Heart right ventricle (tissue), 16 donors: ENCODE data around the gene HRH2. TPM values are rescaled to one million over a fixed set of nuclear protein-coding genes. Genes with fewer than 3 reads are reported as not detected.
A peak's percentile ranks its signal among the peaks of the same experiment; 100 is the strongest.

ENCODE experiments used
- ATAC-seq, 8 donors: fragments of 200-7000 bp; cut with Tn5 transposase; one replicate each; pipeline ENCODE4 v1.9.1; 2020; ENCODE audit warnings: mild to moderate bottlenecking in 8 of 8, moderate library complexity in 8 of 8, moderate number of reproducible peaks in 1 of 8
- DNase-seq, 2 donors: peaks; one replicate each; pipeline ENCODE4 v3.0.0-alpha.2; 2020
- H3K27ac ChIP-seq, 10 donors: fragments of 200-600 bp; sonication (generic) in 2 of 10; one replicate each; pipeline versions ENCODE4 v1.5.0 to v1.8.0; 2020 to 2022; ENCODE audit warnings: mild to moderate bottlenecking in 3 of 10
- H3K27me3 ChIP-seq, 7 donors: fragments of 200-600 bp; one replicate each; pipeline ENCODE4 v1.8.0; 2021 to 2022; ENCODE audit warnings: mild to moderate bottlenecking in 2 of 7
- H3K36me3 ChIP-seq, 9 donors: fragments of 200-600 bp; sonication (generic) in 1 of 9; one replicate each; pipeline versions ENCODE4 v1.5.0 to v1.8.0; 2020 to 2022; ENCODE audit warnings: mild to moderate bottlenecking in 2 of 9
- H3K4me1 ChIP-seq, 9 donors: fragments of 200-600 bp; sonication (generic) in 1 of 9; one replicate each; pipeline versions ENCODE4 v1.5.0 to v1.8.0; 2020 to 2022; ENCODE audit warnings: mild to moderate bottlenecking in 4 of 9
- H3K4me3 ChIP-seq, 10 donors: fragments of 200-600 bp; sonication (generic) in 2 of 10; one replicate each; pipeline versions ENCODE4 v1.5.0 to v1.8.0; 2020 to 2022; ENCODE audit warnings: mild to moderate bottlenecking in 7 of 10, moderate library complexity in 2 of 10
- H3K9me3 ChIP-seq, 11 donors: fragments of 200-600 bp in 10 of 11; sonication (generic) in 2 of 11; one replicate each; pipeline versions ENCODE4 v1.5.0 to v1.8.0; 2013 to 2022; ENCODE audit warnings: mild to moderate bottlenecking in 2 of 11, control low read depth in 1 of 11, moderate library complexity in 1 of 11
- WGBS, 2 donors: extraction: QIAGEN DNeasy Blood & Tissue Kit; methylation state at CpG; one replicate each; pipeline ENCODE4 v1.1.7; 2013; ENCODE audit warnings: inconsistent platforms in 1 of 2; 5-methylcytosine and 5-hydroxymethylcytosine counted together
- intact Hi-C, 10 donors: fragments of 100-400 bp; cut with DNase I; formaldehyde crosslinking; loops; one replicate each; pipeline versions ENCODE4 v1.11.1 to v1.14.2; 2022
- polyA plus RNA-seq, 2 donors: library from polyadenylated mRNA; stranded (reverse); fragments of 200-250 nt; gene quantifications; one replicate each; pipeline ENCODE4 v1.2.3, GENCODE V29; 2013
- total RNA-seq, 10 donors: library from RNA; stranded (reverse); fragmentation: NEBNext Ultra II Directional in 3 of 10; extraction: Animal tissue kit (Norgen Biotek cat#: 25700) in 3 of 10; gene quantifications; one replicate each; pipeline versions ENCODE4 v1.2.1 to v1.2.4, GENCODE V29; 2021 to 2023
- TF ChIP-seq, protein P1 (sequence below), 9 donors: fragments of 200-600 bp; sonication (generic) in 2 of 9; IDR thresholded peaks; one replicate each; pipeline versions ENCODE4 v1.5.0 to v1.8.0; 2021 to 2022; ENCODE audit warnings: antibody characterized with exemption in 9 of 9, mild to moderate bottlenecking in 5 of 9, moderate library complexity in 1 of 9
- donor health status: Arrhythmogenic right ventricular cardiomyopathy.
- donor health status: ischemic (EF 13 %, LVEDD 7.1; RV severe dilation, severe dysfunction).
- donor health status: healthy with polysubstance abuse.
- donor health status: DM: no; HTN: yes; CAD: no.
- donor health status: DM: no; HTN: no; CAD: no.
- donor health status: ischemic (EF 25% LVEDD 6.9; RV normal size, moderate dysfunction).
- donor health status: ischemic (EF 25% LVEDD 5.7; RV mildly dilated, moderate dysfunction).
- donor health status: healthy.
- donor health status: DM: yes; HTN: yes; CAD: no.
- donor health status: Ischemic cardiomyopathy.
- donor health status: ischemic (EF 35%, LVEDD 5.7; RV mildly dilated, moderate dysfunction).
- donor health status: nonischemic (EF 11% LVEDD 7.7; RV severe dilation, severe dysfunction).
- donor health status: DM: yes; HTN: yes; CAD: no.
- donor health status: PGD.
- donor health status: ischemic (EF 29% LVEDD 5.4; RV normal size, mild dysfunction).
- donor health status: nonischemic (EF 23%, LVEDD 6.1; RV moderate dilation, normal function).

Gene HRH2
- total and polyA plus RNA-seq, 12 donors: 12.2 to 78.7 (median 50.6) TPM

DNA sequence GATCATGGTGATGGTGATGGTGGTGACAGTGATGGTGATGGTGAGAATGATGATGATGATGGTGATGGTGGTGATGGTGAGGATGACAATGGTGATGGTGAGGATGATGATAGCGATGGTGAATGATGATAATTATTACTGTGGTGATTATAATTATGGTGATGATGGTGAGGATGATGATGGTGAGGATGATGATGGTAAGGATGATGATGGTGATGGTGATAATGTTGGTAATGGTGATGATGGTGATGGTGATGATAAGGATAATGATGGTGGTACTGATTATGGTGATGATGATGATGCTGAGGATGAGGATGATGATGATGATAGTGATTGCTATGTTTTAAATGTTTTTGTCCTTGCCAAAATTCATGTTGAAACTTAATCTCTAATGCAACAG, 37.3 kb upstream of the HRH2 start:
- Histone ChIP-seq H3K36me3 (no peaks in the 10 kb centered on the region), H3K27ac (no peak overlapping the region), H3K4me3 (no peak overlapping the region), H3K4me1 (peaks cover 0 to 24% (median 0%) of the 10 kb centered on the region in 9 donors), H3K9me3 (peaks cover 0 to 3% (median 0%) of the 10 kb centered on the region in 11 donors), H3K27me3 (no peaks in the 10 kb centered on the region)
- 44 to 92% methylated on average over 1 of the region's 1 CpG for WGBS, 2 donors
- ATAC-seq: no peak
- DNase-seq: no peak
- TF ChIP-seq, protein P1, sequence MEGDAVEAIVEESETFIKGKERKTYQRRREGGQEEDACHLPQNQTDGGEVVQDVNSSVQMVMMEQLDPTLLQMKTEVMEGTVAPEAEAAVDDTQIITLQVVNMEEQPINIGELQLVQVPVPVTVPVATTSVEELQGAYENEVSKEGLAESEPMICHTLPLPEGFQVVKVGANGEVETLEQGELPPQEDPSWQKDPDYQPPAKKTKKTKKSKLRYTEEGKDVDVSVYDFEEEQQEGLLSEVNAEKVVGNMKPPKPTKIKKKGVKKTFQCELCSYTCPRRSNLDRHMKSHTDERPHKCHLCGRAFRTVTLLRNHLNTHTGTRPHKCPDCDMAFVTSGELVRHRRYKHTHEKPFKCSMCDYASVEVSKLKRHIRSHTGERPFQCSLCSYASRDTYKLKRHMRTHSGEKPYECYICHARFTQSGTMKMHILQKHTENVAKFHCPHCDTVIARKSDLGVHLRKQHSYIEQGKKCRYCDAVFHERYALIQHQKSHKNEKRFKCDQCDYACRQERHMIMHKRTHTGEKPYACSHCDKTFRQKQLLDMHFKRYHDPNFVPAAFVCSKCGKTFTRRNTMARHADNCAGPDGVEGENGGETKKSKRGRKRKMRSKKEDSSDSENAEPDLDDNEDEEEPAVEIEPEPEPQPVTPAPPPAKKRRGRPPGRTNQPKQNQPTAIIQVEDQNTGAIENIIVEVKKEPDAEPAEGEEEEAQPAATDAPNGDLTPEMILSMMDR (IDR thresholded peaks at IDR 0.05): no peak
- intact Hi-C loops: no loop called here

DNA sequence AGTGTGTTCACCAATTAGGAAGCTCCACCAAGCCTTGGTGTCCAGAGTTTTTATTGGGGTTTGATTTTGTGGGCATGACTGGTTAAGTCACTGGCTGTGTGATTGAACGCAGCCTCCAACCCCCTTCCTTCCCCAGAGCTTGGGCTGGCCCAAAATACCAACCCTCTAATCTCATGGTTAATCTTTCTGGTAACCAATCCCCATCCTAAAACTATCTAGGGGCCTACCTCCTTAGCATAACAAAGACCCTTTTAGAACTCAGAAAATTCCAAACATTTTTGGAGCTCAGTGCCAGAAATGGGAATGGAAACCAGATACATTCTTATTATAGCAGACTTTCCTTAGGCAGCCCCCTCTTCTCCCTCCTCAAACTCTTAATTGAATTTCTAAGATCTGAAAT, 35.9 kb upstream of the HRH2 start:
- Histone ChIP-seq H3K4me1 (peaks cover 0 to 24% (median 0%) of the 10 kb centered on the region in 9 donors), H3K9me3 (peaks cover 0 to 14% (median 0%) of the 10 kb centered on the region in 11 donors), H3K36me3 (no peaks in the 10 kb centered on the region), H3K4me3 (no peak overlapping the region), H3K27me3 (no peaks in the 10 kb centered on the region), H3K27ac (no peak overlapping the region)
- TF ChIP-seq, protein P1 (IDR thresholded peaks at IDR 0.05): no peak
- ATAC-seq (no peak), DNase-seq (no peak)
- WGBS, 2 donors: 63 to 83% methylated on average over 1 of the region's 1 CpG
- intact Hi-C loops: no loop called here

DNA sequence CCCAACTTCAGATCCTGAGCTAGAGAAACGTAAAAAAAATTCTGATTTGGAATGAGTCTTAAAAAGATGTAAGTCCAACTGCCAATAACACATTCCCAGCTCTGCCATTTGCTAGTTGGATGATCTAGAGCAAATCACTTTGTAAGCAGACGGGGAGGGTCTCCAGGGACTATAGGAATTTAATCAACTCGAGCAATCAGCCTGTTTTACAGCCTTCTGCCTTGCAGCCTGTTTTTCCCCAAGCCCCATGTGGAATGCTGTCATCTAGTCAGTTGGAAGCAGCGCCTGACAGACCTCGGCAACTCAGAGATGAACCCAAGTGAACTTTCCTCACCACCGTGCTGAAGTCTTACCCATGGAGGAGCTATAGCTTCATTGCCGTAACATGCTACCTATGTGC, 34.8 kb upstream of the HRH2 start:
- H3K27me3 ChIP-seq: no peaks in the 10 kb centered on the region
- intact Hi-C loops: no loop called here
- WGBS, 2 donors: 41 to 48% methylated on average over 7 of the region's 7 CpGs
- no peak overlapping the region for H3K4me3 ChIP-seq
- H3K27ac ChIP-seq: no peak overlapping the region
- no peaks in the 10 kb centered on the region for H3K36me3 ChIP-seq
- TF ChIP-seq, protein P1 (IDR thresholded peaks at IDR 0.05): no peak
- DNase-seq: no peak
- peaks cover 0 to 14% (median 0%) of the 10 kb centered on the region in 11 donors for H3K9me3 ChIP-seq
- no peak for ATAC-seq
- peaks cover 0 to 15% (median 0%) of the 10 kb centered on the region in 9 donors for H3K4me1 ChIP-seq

- no peaks in the 10 kb centered on the region for H3K36me3 ChIP-seq
- TF ChIP-seq, protein P1 (IDR thresholded peaks at IDR 0.05): no peak
- 31 to 34% methylated on average over 3 of the region's 3 CpGs for WGBS, 2 donors
Measured at GRCh38 chr5:175624316-175624715, 33.6 kb upstream of the HRH2 start.

More at GRCh38 chr5:175624316-175624715, 33.6 kb upstream of the HRH2 start:
- H3K9me3 ChIP-seq: peaks cover 0 to 14% (median 0%) of the 10 kb centered on the region in 11 donors
- no peak overlapping the region for H3K4me3 ChIP-seq
- peaks cover 0 to 11% (median 0%) of the 10 kb centered on the region in 9 donors for H3K4me1 ChIP-seq
- intact Hi-C loops: no loop called here
- no peak overlapping the region for H3K27ac ChIP-seq
- H3K27me3 ChIP-seq: no peaks in the 10 kb centered on the region
- ATAC-seq (peak in 1 of 8 donors; percentile 38), DNase-seq (no peak)
